ENCODE results near the gene C1GALT1. TPM values are rescaled to one million over a fixed set of nuclear protein-coding genes. Genes with fewer than 3 reads are reported as not detected.

Gene C1GALT1
- total RNA-seq, 1 experiment from 2014 or later, result 81.5 TPM

DNA sequence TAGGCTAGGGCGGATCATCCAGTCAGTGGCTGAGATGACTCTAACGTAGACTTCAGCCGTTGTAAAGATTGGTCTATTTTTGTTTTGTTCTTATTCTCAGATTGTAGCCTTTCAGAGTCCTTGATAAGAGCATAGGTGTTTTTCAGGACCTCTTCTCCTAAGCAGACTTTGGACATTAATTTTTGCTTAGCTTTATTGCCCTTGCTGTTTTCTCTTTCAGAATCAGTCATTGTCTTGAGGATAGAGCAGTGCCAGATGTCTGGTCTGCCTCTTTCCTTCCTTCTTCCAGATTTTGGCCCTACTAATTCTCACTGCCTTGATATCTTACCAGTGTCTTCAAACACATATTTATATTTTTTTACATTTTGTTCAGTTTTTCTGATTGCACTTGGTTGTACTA lies 49.5 kb downstream of the C1GALT1 start:
- Histone ChIP-seq H2BK15ac (ENCODE audit: low read depth, low read length) (no peak overlapping the region), H2AFZ (ENCODE audit: low read length) (no peak overlapping the region), H3K27me3 (ENCODE audit: insufficient read depth, low read length) (no peaks in the 10 kb centered on the region), H3K23me2 (ENCODE audit: insufficient read length, low read depth, low read length, poor library complexity, severe bottlenecking) (no peaks in the 10 kb centered on the region), H3K9me3 (ENCODE audit: control insufficient read depth, low read depth, low read length) (no peaks in the 10 kb centered on the region), H3K9ac (ENCODE audit: extremely low read depth, insufficient read length, low read length) (no peak overlapping the region), H3K79me2 (ENCODE audit: insufficient read depth, low read length) (peaks cover 9% of the 10 kb centered on the region; the same call in 1 of the 2 replicates), H3K56ac (ENCODE audit: insufficient read length, low read depth, low read length) (no peak overlapping the region), H3K4ac (ENCODE audit: low read depth, low read length) (no peak overlapping the region), H4K5ac (ENCODE audit: insufficient read length, low read depth, low read length) (no peak overlapping the region), H4K8ac (replicated peaks; ENCODE audit: insufficient read length, low read depth, low read length) (no peak overlapping the region), H2BK12ac (ENCODE audit: insufficient read length, low read depth, low read length) (no peak overlapping the region), H3K4me2 (ENCODE audit: insufficient read depth, insufficient read length, low read length) (no peak overlapping the region), H2BK20ac (ENCODE audit: low read depth, low read length, poor library complexity, severe bottlenecking) (no peak overlapping the region), H4K20me1 (ENCODE audit: control insufficient read depth, insufficient read depth, insufficient read length) (no peaks in the 10 kb centered on the region), H3K23ac (ENCODE audit: insufficient read length, low read depth, low read length) (no peak overlapping the region), H2AK5ac (ENCODE audit: insufficient read length, low read length) (no peak overlapping the region), H3K18ac (ENCODE audit: insufficient read length, low read depth, low read length) (no peak overlapping the region), H4K91ac (ENCODE audit: insufficient read length, low read depth, low read length) (no peak overlapping the region), H3K27ac (ENCODE audit: insufficient read length, low read depth, low read length) (no peak overlapping the region), H2BK120ac (ENCODE audit: low read depth, low read length, poor library complexity, severe bottlenecking) (no peak overlapping the region), H3K79me1 (ENCODE audit: insufficient read depth, low read depth, low read length, poor library complexity, severe bottlenecking) (peaks cover 5% of the 10 kb centered on the region), H3K14ac (ENCODE audit: insufficient read depth, low read length) (no peak overlapping the region), H3T11ph (ENCODE audit: low read length) (no peak overlapping the region), H3K4me1 (ENCODE audit: insufficient read depth, low read length) (peaks cover 3% of the 10 kb centered on the region; the same call in 1 of the 2 replicates), H2BK5ac (ENCODE audit: insufficient read length, low read length) (no peak overlapping the region)
- Mint-ChIP-seq H3K4me1 (peaks cover 59 to 67% of the 10 kb centered on the region in 2 experiments), H3K4me3 (no peak overlapping the region), H3K27me3 (ENCODE audit: low read depth) (no peaks in the 10 kb centered on the region), H3K9me3 (peaks cover 10 to 18% of the 10 kb centered on the region in 2 experiments; a peak in 4 of 5 replicates), H3K36me3 (ENCODE audit: insufficient read depth in 1 of 3, low read depth in 3 of 3) (peaks cover 22 to 32% (median 31%) of the 10 kb centered on the region in 3 experiments), H3K27ac (peak overlapping the region in 1 of 3 experiments; percentile 12; a peak in 2 of 7 replicates)
- no peak for DNase-seq
- WGBS (ENCODE audit: extremely low coverage, insufficient read length, low lambda C conversion rate), result no CpG with 5 or more reads among the region's 3 CpGs
- TF ChIP-seq, protein P1, sequence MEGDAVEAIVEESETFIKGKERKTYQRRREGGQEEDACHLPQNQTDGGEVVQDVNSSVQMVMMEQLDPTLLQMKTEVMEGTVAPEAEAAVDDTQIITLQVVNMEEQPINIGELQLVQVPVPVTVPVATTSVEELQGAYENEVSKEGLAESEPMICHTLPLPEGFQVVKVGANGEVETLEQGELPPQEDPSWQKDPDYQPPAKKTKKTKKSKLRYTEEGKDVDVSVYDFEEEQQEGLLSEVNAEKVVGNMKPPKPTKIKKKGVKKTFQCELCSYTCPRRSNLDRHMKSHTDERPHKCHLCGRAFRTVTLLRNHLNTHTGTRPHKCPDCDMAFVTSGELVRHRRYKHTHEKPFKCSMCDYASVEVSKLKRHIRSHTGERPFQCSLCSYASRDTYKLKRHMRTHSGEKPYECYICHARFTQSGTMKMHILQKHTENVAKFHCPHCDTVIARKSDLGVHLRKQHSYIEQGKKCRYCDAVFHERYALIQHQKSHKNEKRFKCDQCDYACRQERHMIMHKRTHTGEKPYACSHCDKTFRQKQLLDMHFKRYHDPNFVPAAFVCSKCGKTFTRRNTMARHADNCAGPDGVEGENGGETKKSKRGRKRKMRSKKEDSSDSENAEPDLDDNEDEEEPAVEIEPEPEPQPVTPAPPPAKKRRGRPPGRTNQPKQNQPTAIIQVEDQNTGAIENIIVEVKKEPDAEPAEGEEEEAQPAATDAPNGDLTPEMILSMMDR (conservative IDR thresholded peaks at IDR 0.05), result no peak
